Erythroblast (primary cell): ENCODE measurements around the gene AMMECR1L.
A peak's percentile ranks its signal among the peaks of the same experiment; 100 is the strongest.
"Not testable (repeated sequence)": the region's sequence is repeated elsewhere in the genome, so short reads cannot be mapped to it uniquely, and the experiment has no call there.

Experiments used
- DNase-seq, 2 experiments: peaks; one replicate each; lab custom pipeline; 2025; lab: John Stamatoyannopoulos, UW
- GATA1 ChIP-seq: IDR thresholded peaks from 2 replicates; pipeline ENCODE4 v1.6.1; 2011; ENCODE audit warnings: low read depth, mild to moderate bottlenecking, control low read depth, low read length, moderate library complexity
- POLR2A ChIP-seq: IDR thresholded peaks from 2 replicates; pipeline ENCODE4 v1.6.1; 2011; ENCODE audit warnings: mild to moderate bottlenecking, low read length

AMMECR1L gene

DNA sequence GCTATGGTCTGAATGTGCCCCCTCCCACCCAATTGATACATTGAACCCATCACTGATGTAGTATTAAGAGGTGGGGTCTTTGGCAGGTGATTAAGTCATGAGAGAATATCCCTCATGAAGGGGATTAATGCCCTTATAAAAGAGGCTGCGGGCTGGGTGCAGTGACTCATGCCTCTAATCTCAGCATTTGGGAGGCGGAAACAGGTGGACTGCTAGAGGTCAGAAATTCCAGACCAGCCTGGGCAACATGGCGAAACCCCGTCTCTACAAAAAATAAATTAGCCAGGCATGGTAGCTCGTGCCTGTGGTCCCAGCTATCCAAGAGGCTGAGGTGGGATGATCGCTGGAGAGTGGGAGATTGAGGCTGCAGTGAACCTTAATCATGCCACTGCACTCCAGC, 42.1 kb downstream of the AMMECR1L start:
- DNase-seq = no peak
- TF ChIP-seq GATA1 (no peak), POLR2A (no peak)

DNA sequence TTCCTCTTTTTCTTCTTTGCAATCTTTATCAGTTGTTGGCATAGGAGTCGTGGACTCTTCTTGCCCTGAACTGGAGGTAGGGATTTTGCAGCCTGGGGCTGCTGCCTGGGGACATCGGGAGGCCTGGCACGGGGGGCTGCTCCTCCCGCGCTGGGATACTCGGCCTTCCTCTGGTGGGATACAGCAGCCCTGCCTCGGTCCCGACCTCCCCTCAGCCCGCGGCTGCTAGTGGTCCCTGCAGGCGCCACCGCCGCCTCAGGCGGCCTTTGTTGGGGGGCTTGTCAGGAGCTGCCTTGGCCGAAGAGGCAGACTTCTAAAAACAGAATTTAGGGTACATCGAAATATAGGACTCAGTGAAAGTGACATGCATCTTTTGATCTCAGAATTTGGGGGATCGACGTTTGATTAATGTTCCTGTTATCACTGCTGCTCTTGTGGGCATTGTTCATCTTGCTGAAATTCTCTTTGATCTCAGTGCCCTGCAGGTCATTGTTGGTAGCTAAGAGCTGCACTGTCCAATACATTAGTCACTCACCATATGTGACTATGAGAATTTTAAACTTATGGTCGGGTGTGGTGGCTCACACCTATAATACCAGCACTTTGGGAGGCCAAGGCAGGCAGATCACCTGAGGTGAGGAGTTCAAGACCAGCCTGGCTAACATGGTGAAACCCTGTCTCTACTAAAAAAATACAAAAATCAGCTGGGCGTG, 44.1 kb downstream of the AMMECR1L start:
- TF ChIP-seq POLR2A (no peak), GATA1 (no peak)
- no peak for DNase-seq

DNA sequence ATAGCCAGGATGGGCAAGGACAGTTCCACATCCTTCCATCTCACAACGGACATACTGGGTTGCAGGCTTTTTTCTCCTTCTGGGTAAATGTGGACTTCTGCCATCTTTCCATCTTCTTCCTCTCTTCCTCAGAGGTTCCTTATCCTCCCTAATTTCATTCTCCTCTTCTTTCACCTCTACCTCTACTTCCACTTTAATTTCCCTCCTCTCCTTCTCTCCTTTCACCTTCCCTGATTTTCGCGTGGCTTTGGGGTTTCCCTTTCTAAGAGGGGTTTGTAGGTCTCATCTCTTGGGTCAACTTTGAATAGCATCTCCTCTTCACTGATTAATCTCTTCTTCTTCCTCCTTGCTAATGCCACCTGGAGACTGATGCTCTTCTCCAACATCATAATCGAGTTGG, 44.9 kb downstream of the AMMECR1L start:
- TF ChIP-seq POLR2A (no peak), GATA1 (no peak)
- DNase-seq = no peak

DNA sequence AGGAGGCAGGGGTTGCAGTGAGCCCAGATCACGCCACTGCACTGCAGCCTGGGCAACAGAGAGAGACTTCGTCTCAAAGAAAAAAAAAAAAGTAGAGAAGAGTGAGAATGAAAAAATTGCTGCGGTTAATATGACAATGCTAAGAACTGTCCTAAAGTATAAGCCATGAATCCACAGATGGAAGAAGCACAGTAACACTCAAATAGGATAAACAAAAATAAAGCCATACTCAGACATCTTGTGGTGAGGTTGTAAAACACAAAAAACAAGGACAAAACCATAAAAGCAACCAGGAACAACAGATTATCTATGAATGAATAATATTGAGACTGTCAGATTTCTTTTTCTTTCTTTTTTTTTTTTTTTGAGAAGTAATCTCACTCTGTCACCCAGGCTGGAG, 50.8 kb downstream of the AMMECR1L start:
- TF ChIP-seq POLR2A (no peak), GATA1 (no peak)
- DNase-seq = no peak

DNA sequence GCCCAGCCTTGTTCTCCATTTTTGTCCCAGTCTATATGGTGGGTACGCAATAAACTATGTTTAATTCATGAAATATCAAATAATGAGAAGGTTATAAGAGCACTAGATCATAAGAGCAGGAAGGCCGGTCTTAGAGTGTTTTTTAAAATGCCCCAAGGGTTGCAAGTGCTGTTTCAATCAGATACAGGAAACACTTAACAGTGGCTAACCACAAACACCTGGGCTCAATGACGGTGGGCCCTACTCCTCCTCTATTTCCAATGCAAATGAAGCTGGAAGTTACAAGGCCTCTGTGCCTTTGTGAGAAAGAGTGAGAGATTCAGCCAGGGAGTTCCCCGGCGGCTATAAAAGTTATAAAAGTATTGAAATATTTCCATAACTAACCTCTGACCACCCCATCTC, 55.9 kb downstream of the AMMECR1L start:
- TF ChIP-seq GATA1 = no peak
- no peak for TF ChIP-seq POLR2A
- no peak for DNase-seq

DNA sequence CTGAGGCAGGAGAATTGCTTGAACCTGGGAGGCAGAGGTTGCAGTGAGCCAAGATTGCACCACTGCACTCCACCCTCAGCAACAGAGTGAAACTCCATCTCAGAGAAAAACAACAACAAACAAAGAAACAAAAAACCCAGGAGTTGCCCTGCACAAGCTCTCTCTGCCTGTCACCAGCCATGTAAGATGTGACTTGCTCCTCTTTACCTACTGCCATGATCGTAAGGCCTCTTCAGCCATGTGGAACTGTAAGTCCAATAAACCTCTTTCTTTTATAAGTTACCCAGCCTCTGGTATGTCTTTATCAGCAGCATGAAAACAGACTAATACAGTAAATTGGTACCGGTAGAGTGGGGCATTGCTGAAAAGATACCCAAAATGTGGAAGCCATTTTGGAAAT, 59.0 kb downstream of the AMMECR1L start:
- DNase-seq = not testable (repeated sequence)

DNA sequence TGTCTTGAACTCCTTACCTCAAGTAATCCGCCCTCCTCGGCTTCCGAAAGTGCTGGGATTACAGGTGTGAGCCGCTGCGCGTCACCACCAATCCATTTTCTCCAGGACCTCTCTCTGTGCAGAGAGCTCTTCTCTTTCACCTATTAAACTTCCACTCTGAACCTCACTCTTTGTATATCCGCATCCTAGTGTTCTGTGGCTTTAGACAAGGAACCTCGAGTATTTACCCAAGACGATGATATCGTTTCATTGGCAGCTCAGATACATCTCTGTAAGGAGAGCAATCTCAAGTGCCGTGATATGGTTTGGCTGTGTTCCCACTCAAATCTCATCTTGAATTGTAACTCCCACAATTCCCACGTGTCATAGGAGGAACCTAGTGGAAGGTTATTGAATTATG, 59.7 kb downstream of the AMMECR1L start:
- no peak for TF ChIP-seq GATA1
- no peak for TF ChIP-seq POLR2A

DNA sequence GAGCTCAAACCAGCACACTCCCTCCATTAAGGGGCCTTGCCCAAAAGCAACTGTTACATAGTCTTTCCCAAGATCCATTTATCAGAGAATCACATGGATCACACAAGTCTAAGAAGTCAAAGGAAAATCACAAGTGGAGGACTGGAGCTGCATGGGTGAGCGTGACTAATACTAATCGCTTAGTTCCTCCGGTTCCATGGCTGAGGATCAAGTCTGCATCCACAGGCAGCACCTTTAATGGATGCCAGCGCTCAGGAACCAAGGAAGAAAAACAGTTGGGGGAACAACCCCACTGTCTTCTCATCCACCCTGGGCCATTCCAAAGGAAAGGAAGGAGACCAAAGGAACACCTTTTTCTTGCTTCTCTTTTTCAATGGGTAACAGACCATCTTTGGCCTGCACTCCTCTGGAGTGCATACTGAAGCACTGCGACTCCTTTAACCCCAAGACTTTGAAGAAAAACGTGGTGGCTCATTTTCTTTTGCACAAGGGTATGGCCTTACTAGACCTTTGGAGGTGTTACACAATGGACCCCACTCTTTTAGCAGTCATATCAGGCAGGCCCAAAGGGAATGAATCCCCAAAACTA, 65.6 kb downstream of the AMMECR1L start:
- TF ChIP-seq POLR2A (no peak), GATA1 (no peak)
- DNase-seq = peak; percentile 23 to 33

More for the DNA sequence above, 59.7 kb downstream of the AMMECR1L start:
- no peak for DNase-seq

DNA sequence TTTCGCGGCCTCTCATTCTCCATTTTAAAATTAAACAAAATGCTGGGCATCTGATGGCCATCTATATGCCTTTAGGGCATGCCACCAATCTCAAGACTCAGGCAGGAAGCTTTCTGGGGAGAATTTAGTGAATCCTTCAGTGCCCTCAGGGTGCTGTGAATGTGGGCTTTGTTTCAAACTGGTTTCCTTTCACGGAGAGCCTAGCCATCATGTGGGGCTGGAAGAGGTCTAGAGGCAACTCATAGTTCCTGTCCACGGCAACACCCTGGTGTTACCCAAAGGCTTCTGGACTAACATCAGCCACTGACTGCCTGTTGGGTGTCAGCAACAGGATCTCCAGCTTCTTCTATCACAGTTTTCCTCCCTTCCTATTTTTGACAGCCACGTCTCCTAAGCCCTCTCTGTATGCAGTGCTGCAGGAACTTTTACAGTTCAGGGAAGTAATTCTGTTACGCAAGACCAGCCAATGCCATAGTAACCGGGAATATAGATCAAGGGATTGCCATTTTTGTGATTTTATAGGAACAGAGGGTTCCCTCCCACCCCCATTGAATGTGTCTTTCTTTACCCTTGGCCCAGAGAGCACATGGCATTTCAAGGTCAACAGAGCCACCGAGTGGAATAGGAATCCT, 66.8 kb downstream of the AMMECR1L start:
- no peak for DNase-seq
- TF ChIP-seq POLR2A = no peak
- TF ChIP-seq GATA1 = no peak

DNA sequence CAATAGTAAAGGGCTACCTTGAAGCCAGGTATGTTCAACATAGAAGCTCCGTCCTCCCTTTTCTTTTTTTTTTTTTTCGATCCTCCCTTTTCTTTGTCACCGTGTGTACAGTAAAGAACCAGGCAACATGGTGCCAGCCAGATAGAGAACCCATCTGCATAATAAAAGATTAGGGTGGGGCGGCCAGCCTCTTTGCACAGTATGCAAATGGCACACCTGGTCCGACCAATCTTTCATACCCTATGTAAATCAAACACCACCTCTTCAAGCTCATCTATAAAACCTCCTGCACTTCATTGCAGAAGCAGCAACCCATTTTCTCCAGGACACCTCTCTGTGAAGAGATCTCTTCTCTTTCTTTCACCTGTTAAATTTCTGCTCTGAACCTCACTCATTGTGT, 67.5 kb downstream of the AMMECR1L start:
- no peak for TF ChIP-seq POLR2A
- TF ChIP-seq GATA1 = no peak
- no peak for DNase-seq

DNA sequence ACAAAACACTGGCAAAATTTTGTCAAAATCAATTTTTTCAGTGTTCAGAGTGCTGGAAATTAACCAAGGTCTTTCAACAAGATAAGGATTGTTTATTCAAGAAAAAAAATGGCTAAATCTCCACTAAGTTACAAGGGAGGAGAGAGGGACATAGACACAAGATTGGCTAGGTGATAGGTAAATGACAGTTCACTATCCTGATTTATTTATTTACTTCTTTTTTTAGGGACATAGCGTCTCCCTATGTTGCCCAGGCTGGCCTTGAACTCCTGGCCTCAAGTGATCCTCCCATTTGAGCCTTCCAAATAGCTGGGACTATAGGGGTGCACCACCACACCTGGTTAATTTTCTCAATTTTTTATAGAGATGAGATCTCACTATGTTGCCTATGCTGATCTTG, 71.1 kb downstream of the AMMECR1L start:
- TF ChIP-seq POLR2A = no peak
- no peak for TF ChIP-seq GATA1
- DNase-seq = no peak

DNA sequence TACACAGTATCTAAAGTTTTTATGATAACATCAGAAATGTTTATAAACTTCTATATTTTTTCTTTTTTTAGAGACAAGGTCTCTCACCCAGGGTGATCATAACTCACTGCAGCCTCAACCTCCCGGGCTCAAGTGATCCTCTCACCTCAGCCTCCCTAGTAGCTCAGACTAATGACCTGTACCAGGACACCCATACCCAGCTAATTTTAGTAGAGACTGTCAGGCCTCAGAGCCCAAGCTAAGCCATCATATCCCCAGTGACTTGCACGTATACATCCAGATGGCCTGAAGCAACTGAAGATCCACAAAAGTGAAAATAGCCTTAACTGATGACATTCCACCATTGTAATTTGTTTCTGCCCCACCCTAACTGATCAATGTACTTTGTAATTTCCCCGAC, 73.3 kb downstream of the AMMECR1L start:
- DNase-seq = not testable (repeated sequence)
